HepG2 (cell line): ENCODE data around the gene SNAPIN. TPM values are rescaled to one million over a fixed set of nuclear protein-coding genes. Genes with fewer than 3 reads are reported as not detected.

ENCODE experiments used
- AGO1 ChIP-seq: fragments of 200-400 bp; formaldehyde crosslinking; IDR thresholded peaks from 2 replicates; pipeline ENCODE4 v1.6.1; 2017; ENCODE audit warnings: mild to moderate bottlenecking, low read depth, low read length, moderate library complexity; ENCODE audit not compliant: poor library complexity, severe bottlenecking
- CEBPB ChIP-seq: IDR thresholded peaks from 2 replicates; pipeline ENCODE4 v1.6.1; 2011; ENCODE audit warnings: low read depth, low read length, improper control_type of control experiment, borderline replicate concordance
- CENPT ChIP-seq: sonication (generic); formaldehyde crosslinking; IDR thresholded peaks from 2 replicates; pipeline ENCODE4 v1.8.0; 2022; ENCODE audit warnings: low read depth, mild to moderate bottlenecking, moderate library complexity, missing genetic modification reagents
- CHD2 ChIP-seq: IDR thresholded peaks from 2 replicates; pipeline ENCODE4 v1.6.1; 2011; ENCODE audit warnings: low read depth, low read length, improper control_type of control experiment
- DNMT1 ChIP-seq: sonication (generic); formaldehyde crosslinking; IDR thresholded peaks from 2 replicates; pipeline ENCODE4 v1.5.1; 2020; ENCODE audit warnings: mild to moderate bottlenecking, missing genetic modification reagents
- FOXP1 ChIP-seq, 2 experiments: fragments of 450-650 bp in 1 of 2; IDR thresholded peaks; 2 replicates each; pipeline ENCODE4 v1.6.1; 2017 to 2018; ENCODE audit warnings: antibody characterized with exemption in 1 of 2
- SAP130 ChIP-seq: IDR thresholded peaks from 2 replicates; pipeline ENCODE4 v1.6.1; 2016; ENCODE audit warnings: low read depth
- TCF12 ChIP-seq, 2 experiments: fragments of 450-650 bp in 1 of 2; sonication (generic) in 1 of 2; formaldehyde crosslinking in 1 of 2; IDR thresholded peaks; 2 replicates each; pipeline versions ENCODE4 v1.6.1 to v1.8.0; 2017 to 2022; ENCODE audit warnings: antibody characterized with exemption in 1 of 2, mild to moderate bottlenecking in 1 of 2, missing genetic modification reagents in 1 of 2, moderate library complexity in 1 of 2
- ZNF468 ChIP-seq: sonication (generic); formaldehyde crosslinking; IDR thresholded peaks from 2 replicates; pipeline ENCODE4 v1.8.0; 2022; ENCODE audit warnings: mild to moderate bottlenecking, moderate library complexity, missing genetic modification reagents
- polyA plus RNA-seq, 8 experiments: library from polyadenylated mRNA; depleted of rRNA in 3 of 8; stranded (reverse) in 7 of 8; unstranded in 1 of 8; fragments of >200 nt; fragmentation: Illumina TruSeq in 4 of 8; extraction: Trizol in 4 of 8; gene quantifications; 2 replicates each; pipeline versions ENCODE4 v1.2.1 to v1.2.3, GENCODE V29; 2011 to 2016; ENCODE audit warnings: low read depth in 4 of 8, missing spikeins in 1 of 8, mixed read lengths in 1 of 8; ENCODE audit not compliant: insufficient read depth in 1 of 8
- total RNA-seq, 5 experiments: library from RNA; depleted of rRNA; stranded (reverse); fragments of >200 nt; fragmentation: Illumina TruSeq; extraction: Trizol; gene quantifications; 2 replicates each; pipeline ENCODE4 v1.2.3, GENCODE V29; 2016; ENCODE audit warnings: low read depth in 1 of 5
- TF ChIP-seq, protein P1 (sequence below): sonication (generic); formaldehyde crosslinking; IDR thresholded peaks from 2 replicates; pipeline ENCODE4 v1.5.1; 2020; ENCODE audit warnings: missing genetic modification reagents, mild to moderate bottlenecking, borderline replicate concordance
- TF ChIP-seq, protein P2 (sequence below): sonication (generic); formaldehyde crosslinking; IDR thresholded peaks from 2 replicates; pipeline ENCODE4 v1.8.0; 2022; ENCODE audit warnings: missing genetic modification reagents, mild to moderate bottlenecking, moderate library complexity, borderline replicate concordance
- TF ChIP-seq, protein P3 (sequence below): IDR thresholded peaks from 2 replicates; pipeline ENCODE4 v1.6.1; 2016; ENCODE audit warnings: low read depth, control low read depth
- TF ChIP-seq, protein P4 (sequence below): sonication (generic); formaldehyde crosslinking; IDR thresholded peaks from one replicate; pipeline ENCODE4 v1.5.1; 2020; ENCODE audit warnings: mild to moderate bottlenecking, missing genetic modification reagents; ENCODE audit errors: not compliant biosample characterization

Gene SNAPIN
- total and polyA plus RNA-seq, 2 of the 13 experiments (the other 11 are each of a cell fraction or from before 2014, with no cell fraction given): 23.9 to 25.7 TPM

DNA sequence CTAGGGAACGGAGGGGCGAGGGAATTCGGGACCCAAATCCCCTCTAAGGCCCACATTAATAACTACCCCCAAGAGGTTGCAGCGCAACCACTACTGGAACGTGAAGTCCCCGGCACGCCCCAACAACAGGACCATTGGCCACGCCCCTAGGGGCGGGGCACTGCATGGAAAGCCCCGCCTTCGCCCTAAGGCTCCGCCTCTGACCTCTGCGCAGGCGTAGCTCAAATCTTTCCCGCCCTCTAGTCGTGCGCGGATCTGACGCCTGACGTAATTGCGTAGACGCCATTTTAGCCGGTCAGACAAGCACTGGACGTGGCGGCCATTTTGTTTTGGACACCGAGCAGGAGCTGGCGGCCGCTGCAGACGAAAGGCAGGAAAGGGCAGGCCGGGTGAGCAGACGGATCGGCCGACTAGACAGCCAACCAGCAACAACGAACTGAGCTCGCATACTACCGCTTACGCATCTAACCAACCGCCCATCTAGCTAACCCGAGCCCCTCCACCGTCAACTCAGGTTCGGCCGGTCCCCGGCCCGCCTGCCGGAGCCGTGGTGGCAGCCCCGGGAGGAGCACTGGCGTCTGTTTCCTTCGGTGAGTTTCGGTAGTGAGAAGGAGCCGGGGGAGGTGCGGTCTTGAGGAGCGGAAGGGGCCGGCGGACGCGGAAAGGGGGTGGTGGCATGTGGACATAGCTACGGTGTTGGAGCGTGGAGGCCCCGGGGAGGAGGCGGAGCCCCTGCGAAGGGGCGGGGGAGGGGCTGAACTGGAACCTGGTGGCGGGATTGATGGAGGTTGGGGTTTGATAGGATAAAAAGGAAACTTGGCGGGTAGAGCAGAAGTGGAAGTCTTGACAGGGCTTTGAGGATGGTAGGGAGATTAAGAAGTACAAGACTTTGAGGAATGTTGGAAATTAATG is 24.5 kb upstream of the SNAPIN start, which contains the start of gene CHTOP (continued):
- TF ChIP-seq, protein P1, sequence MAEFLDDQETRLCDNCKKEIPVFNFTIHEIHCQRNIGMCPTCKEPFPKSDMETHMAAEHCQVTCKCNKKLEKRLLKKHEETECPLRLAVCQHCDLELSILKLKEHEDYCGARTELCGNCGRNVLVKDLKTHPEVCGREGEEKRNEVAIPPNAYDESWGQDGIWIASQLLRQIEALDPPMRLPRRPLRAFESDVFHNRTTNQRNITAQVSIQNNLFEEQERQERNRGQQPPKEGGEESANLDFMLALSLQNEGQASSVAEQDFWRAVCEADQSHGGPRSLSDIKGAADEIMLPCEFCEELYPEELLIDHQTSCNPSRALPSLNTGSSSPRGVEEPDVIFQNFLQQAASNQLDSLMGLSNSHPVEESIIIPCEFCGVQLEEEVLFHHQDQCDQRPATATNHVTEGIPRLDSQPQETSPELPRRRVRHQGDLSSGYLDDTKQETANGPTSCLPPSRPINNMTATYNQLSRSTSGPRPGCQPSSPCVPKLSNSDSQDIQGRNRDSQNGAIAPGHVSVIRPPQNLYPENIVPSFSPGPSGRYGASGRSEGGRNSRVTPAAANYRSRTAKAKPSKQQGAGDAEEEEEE (CRISPR knock-in tag): no peak
- TF ChIP-seq ZNF468 (CRISPR knock-in tag) (0 out of 2 replicates have a peak, but pooled peaks have one; percentile 21), SAP130 (CRISPR knock-in tag) (peak; percentile 81), TCF12 (IDR thresholded peaks at IDR 0.05) (no peak), TCF12 (CRISPR knock-in tag; IDR thresholded peaks at IDR 0.05) (peak; percentile 12; the same call in 1 of the 2 replicates), CEBPB (peak; percentile 36; the same call in 1 of the 2 replicates), CENPT (no peak), FOXP1 (IDR thresholded peaks at IDR 0.05) (no peak), FOXP1 (CRISPR knock-in tag; IDR thresholded peaks at IDR 0.05) (no peak), CHD2 (peak; percentile 55; the same call in 1 of the 2 replicates), AGO1 (peak; percentile 98), DNMT1 (CRISPR knock-in tag) (no peak)
- TF ChIP-seq, protein P2, sequence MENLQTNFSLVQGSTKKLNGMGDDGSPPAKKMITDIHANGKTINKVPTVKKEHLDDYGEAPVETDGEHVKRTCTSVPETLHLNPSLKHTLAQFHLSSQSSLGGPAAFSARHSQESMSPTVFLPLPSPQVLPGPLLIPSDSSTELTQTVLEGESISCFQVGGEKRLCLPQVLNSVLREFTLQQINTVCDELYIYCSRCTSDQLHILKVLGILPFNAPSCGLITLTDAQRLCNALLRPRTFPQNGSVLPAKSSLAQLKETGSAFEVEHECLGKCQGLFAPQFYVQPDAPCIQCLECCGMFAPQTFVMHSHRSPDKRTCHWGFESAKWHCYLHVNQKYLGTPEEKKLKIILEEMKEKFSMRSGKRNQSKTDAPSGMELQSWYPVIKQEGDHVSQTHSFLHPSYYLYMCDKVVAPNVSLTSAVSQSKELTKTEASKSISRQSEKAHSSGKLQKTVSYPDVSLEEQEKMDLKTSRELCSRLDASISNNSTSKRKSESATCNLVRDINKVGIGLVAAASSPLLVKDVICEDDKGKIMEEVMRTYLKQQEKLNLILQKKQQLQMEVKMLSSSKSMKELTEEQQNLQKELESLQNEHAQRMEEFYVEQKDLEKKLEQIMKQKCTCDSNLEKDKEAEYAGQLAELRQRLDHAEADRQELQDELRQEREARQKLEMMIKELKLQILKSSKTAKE (CRISPR knock-in tag): no peak
- TF ChIP-seq, protein P3, sequence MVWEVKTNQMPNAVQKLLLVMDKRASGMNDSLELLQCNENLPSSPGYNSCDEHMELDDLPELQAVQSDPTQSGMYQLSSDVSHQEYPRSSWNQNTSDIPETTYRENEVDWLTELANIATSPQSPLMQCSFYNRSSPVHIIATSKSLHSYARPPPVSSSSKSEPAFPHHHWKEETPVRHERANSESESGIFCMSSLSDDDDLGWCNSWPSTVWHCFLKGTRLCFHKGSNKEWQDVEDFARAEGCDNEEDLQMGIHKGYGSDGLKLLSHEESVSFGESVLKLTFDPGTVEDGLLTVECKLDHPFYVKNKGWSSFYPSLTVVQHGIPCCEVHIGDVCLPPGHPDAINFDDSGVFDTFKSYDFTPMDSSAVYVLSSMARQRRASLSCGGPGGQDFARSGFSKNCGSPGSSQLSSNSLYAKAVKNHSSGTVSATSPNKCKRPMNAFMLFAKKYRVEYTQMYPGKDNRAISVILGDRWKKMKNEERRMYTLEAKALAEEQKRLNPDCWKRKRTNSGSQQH (CRISPR knock-in tag): no peak; the same call in 1 of the 2 replicates
- TF ChIP-seq, protein P4, sequence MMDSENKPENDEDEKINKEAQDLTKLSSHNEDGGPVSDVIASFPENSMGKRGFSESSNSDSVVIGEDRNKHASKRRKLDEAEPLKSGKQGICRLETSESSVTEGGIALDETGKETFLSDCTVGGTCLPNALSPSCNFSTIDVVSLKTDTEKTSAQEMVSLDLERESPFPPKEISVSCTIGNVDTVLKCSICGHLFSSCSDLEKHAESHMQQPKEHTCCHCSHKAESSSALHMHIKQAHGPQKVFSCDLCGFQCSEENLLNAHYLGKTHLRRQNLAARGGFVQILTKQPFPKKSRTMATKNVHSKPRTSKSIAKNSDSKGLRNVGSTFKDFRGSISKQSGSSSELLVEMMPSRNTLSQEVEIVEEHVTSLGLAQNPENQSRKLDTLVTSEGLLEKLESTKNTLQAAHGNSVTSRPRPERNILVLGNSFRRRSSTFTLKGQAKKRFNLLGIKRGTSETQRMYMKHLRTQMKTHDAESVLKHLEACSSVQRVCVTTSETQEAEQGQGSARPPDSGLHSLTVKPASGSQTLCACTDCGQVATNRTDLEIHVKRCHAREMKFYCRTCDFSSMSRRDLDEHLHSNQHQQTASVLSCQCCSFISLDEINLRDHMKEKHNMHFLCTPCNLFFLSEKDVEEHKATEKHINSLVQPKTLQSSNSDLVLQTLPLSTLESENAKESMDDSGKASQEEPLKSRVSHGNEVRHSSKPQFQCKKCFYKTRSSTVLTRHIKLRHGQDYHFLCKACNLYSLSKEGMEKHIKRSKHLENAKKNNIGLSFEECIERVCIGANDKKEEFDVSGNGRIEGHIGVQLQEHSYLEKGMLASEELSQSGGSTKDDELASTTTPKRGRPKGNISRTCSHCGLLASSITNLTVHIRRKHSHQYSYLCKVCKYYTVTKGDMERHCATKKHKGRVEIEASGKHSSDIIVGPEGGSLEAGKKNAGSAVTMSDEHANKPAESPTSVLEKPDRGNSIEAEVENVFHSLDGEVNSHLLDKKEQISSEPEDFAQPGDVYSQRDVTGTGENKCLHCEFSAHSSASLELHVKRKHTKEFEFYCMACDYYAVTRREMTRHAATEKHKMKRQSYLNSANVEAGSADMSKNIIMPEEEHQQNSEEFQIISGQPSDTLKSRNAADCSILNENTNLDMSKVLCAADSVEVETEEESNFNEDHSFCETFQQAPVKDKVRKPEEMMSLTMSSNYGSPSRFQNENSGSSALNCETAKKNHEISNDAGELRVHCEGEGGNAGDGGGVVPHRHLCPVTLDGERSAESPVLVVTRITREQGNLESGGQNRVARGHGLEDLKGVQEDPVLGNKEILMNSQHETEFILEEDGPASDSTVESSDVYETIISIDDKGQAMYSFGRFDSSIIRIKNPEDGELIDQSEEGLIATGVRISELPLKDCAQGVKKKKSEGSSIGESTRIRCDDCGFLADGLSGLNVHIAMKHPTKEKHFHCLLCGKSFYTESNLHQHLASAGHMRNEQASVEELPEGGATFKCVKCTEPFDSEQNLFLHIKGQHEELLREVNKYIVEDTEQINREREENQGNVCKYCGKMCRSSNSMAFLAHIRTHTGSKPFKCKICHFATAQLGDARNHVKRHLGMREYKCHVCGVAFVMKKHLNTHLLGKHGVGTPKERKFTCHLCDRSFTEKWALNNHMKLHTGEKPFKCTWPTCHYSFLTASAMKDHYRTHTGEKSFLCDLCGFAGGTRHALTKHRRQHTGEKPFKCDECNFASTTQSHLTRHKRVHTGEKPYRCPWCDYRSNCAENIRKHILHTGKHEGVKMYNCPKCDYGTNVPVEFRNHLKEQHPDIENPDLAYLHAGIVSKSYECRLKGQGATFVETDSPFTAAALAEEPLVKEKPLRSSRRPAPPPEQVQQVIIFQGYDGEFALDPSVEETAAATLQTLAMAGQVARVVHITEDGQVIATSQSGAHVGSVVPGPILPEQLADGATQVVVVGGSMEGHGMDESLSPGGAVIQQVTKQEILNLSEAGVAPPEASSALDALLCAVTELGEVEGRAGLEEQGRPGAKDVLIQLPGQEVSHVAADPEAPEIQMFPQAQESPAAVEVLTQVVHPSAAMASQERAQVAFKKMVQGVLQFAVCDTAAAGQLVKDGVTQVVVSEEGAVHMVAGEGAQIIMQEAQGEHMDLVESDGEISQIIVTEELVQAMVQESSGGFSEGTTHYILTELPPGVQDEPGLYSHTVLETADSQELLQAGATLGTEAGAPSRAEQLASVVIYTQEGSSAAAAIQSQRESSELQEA (CRISPR knock-in tag): no peak
